Measurements from ENCODE around the gene GPR87.

The GPR87 gene

GRCh38 chr3:151285940-151286339 lies 30.7 kb downstream of the GPR87 start:
- no peaks in the 10 kb centered on the region for H3K9me3 Mint-ChIP-seq
- no peaks in the 10 kb centered on the region for H3K36me3 Mint-ChIP-seq
- peaks cover 31% of the 10 kb centered on the region for H3K4me1 Mint-ChIP-seq
- CTCF ChIA-PET, result interaction anchor here (0.8 to 2.0 kb wide), 6 partner anchors 19 to 552 kb away, joined by 3 to 9 read pairs (median 4); no protein-coding TSS in a partner anchor
- no peaks in the 10 kb centered on the region for H3K27me3 Mint-ChIP-seq
- DNase-seq, result no peak
- H3K27ac Mint-ChIP-seq, result no peak overlapping the region
- H3K4me3 Mint-ChIP-seq, result no peak overlapping the region

- no peak overlapping the region for H3K4me3 Mint-ChIP-seq
- no peaks in the 10 kb centered on the region for H3K36me3 Mint-ChIP-seq
- peak; percentile 31 for DNase-seq
- CTCF ChIA-PET, result interaction anchor here (0.7 to 2.2 kb wide), 10 partner anchors 15 to 138 kb away, joined by 3 to 29 read pairs (median 4); no protein-coding TSS in a partner anchor
- H3K9me3 Mint-ChIP-seq, result no peaks in the 10 kb centered on the region
- H3K27me3 Mint-ChIP-seq, result no peaks in the 10 kb centered on the region
- H3K4me1 Mint-ChIP-seq, result peaks cover 40% of the 10 kb centered on the region
- H3K27ac Mint-ChIP-seq, result peak overlapping the region; percentile 78
Observed at GRCh38 chr3:151283907-151284461, 32.6 kb downstream of the GPR87 start.

DNA sequence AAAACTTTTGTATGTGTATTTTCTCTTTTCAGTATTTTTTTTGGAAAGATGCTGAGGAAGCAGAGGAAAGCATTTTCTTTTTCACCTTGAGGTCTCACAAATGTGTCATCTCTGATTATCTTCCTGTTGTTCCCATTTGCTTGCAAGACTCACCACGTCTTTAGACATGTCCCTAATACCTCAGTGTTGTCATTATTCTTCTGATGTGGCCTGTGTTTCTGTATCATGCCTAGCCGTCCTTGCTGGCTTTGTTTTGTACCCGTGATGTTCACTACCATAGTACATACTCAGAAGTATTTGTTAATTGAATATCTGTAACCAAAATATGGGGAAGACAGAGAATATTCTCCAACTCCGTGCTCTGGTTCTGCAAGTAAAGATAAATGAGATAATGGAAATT lies 33.2 kb downstream of the GPR87 start:
- Mint-ChIP-seq H3K4me1 (peaks cover 46% of the 10 kb centered on the region), H3K9me3 (no peaks in the 10 kb centered on the region), H3K4me3 (no peak overlapping the region), H3K36me3 (no peaks in the 10 kb centered on the region), H3K27me3 (no peaks in the 10 kb centered on the region), H3K27ac (peak overlapping the region; percentile 72)
- no peak for DNase-seq
- CTCF ChIA-PET, result interaction anchor here (1.0 to 2.2 kb wide), 5 partner anchors 15 to 114 kb away, joined by 3 to 29 read pairs (median 6); no protein-coding TSS in a partner anchor

DNA sequence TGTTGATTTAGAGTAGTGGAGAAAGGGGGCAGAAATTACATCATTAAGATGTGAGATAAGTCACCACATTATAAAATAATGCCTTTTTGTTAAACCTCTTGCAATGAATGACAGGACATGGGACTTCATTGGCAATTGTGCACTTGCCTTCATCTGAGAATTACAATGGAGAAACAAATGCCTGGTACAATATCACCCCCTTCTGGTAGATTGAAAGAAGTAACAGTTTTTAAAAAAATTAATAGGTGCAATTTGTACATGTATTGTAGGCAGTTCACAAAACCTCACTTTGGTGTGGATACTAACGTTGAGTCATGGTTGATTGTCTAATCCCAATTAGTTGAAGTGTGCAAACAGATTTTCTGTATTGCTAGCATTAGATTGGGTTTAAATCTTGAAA lies 33.7 kb downstream of the GPR87 start:
- no peak for DNase-seq
- Mint-ChIP-seq H3K4me1 (peaks cover 51% of the 10 kb centered on the region), H3K4me3 (no peak overlapping the region), H3K27me3 (no peaks in the 10 kb centered on the region), H3K27ac (peak overlapping the region; percentile 72), H3K9me3 (no peaks in the 10 kb centered on the region), H3K36me3 (no peaks in the 10 kb centered on the region)
- CTCF ChIA-PET, result interaction anchor here (0.8 to 8.3 kb wide), 13 partner anchors 14 to 556 kb away, joined by 3 to 201 read pairs (median 4); no protein-coding TSS in a partner anchor

DNA sequence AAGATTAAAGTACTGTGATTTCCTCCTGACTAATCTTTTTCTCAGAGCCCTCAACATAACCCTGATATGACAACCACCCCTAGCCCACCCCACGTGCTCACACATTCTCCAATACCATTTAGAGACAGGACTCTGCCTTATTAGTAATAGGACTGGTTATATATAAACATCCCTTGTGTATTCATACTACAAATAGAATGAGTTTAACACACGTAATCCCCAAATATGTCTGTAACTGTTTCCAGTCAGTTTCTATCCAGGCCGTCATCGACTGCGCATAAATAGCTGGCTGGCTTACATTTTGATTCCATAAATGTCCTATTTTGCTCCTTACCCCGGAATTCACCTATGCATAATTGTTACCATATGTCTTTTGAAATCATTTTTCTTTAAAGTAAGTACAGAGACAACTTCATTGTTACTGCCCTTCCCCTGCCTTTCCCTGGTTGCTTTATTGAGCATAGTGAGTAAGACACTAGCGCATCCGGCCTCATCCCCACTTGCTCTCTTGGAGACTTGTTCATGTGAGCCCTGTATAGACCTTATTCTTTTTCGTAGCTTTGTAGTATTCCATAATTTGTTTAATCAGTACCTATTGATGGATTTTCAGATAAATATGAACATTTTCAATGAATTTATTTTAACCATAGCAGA lies 34.8 kb downstream of the GPR87 start:
- CTCF ChIA-PET, result interaction anchor here (0.8 to 8.3 kb wide), 16 partner anchors 13 to 557 kb away, joined by 3 to 201 read pairs (median 4); no protein-coding TSS in a partner anchor
- no peaks in the 10 kb centered on the region for H3K9me3 Mint-ChIP-seq
- no peak overlapping the region for H3K27ac Mint-ChIP-seq
- no peaks in the 10 kb centered on the region for H3K36me3 Mint-ChIP-seq
- no peak for DNase-seq
- H3K4me1 Mint-ChIP-seq, result peaks cover 57% of the 10 kb centered on the region
- no peak overlapping the region for H3K4me3 Mint-ChIP-seq
- no peaks in the 10 kb centered on the region for H3K27me3 Mint-ChIP-seq

GRCh38 chr3:151278230-151278629 lies 38.4 kb downstream of the GPR87 start, which contains the start of gene P2RY14:
Gene P2RY14, minus strand, starts transcription at chr3:151278542. Its CDS starts 64,226 bp downstream, at chr3:151214316.
- Mint-ChIP-seq H3K27me3 (no peaks in the 10 kb centered on the region), H3K27ac (peak within 1 kb of the TSS; percentile 56), H3K4me3 (peak within 1 kb of the TSS; percentile 32), H3K36me3 (no peaks in the 10 kb centered on the region), H3K4me1 (peaks cover 58% of the 10 kb centered on the region), H3K9me3 (no peaks in the 10 kb centered on the region)
- no peak for DNase-seq
- CTCF ChIA-PET, result interaction anchor here (0.7 to 8.3 kb wide), 11 partner anchors 10 to 490 kb away, joined by 3 to 201 read pairs (median 5); no protein-coding TSS in a partner anchor

GRCh38 chr3:151276687-151277042 lies 40.0 kb downstream of the GPR87 start:
- Mint-ChIP-seq H3K4me1 (peaks cover 48% of the 10 kb centered on the region), H3K27ac (peak overlapping the region; percentile 86), H3K36me3 (no peaks in the 10 kb centered on the region), H3K9me3 (no peaks in the 10 kb centered on the region), H3K4me3 (peak overlapping the region; percentile 25), H3K27me3 (no peaks in the 10 kb centered on the region)
- CTCF ChIA-PET, result interaction anchor here (0.6 to 8.3 kb wide), 4 partner anchors 20 to 107 kb away, joined by 3 to 167 read pairs (median 4); no protein-coding TSS in a partner anchor
- peak; percentile 47 for DNase-seq

GRCh38 chr3:151276038-151276686 lies 40.5 kb downstream of the GPR87 start:
- peak overlapping the region; percentile 86 for H3K27ac Mint-ChIP-seq
- CTCF ChIA-PET, result interaction anchor here (0.6 to 8.3 kb wide), 6 partner anchors 42 to 107 kb away, joined by 3 to 167 read pairs (median 4); no protein-coding TSS in a partner anchor
- no peaks in the 10 kb centered on the region for H3K27me3 Mint-ChIP-seq
- H3K9me3 Mint-ChIP-seq, result no peaks in the 10 kb centered on the region
- DNase-seq, result no peak
- no peaks in the 10 kb centered on the region for H3K36me3 Mint-ChIP-seq
- H3K4me1 Mint-ChIP-seq, result peaks cover 48% of the 10 kb centered on the region
- no peak overlapping the region for H3K4me3 Mint-ChIP-seq

DNA sequence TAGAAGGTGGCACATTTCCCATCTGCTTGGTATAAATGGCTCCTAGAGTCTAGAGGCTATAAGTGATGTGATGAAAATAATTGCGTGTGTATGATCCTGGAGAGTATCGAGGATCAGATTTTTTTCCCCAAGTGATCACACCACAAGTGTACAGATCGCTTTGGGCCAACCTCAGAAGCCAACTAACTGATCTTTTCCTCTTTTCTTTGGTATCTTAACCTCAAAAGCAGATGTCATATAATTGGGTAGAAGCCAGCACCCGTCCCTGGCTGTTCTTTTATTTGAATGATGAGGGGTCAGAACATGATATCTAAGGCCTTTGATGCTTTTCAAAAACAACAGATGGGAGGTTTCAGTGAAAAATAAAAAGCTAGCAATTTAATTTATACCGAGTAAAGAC lies 41.5 kb downstream of the GPR87 start:
- no peak overlapping the region for H3K27ac Mint-ChIP-seq
- peaks cover 51% of the 10 kb centered on the region for H3K4me1 Mint-ChIP-seq
- no peaks in the 10 kb centered on the region for H3K9me3 Mint-ChIP-seq
- no peaks in the 10 kb centered on the region for H3K36me3 Mint-ChIP-seq
- H3K4me3 Mint-ChIP-seq, result no peak overlapping the region
- no peak for DNase-seq
- no peaks in the 10 kb centered on the region for H3K27me3 Mint-ChIP-seq
- CTCF ChIA-PET, result interaction anchor here (0.9 to 8.3 kb wide), 5 partner anchors 47 to 106 kb away, joined by 3 to 167 read pairs (median 4); no protein-coding TSS in a partner anchor

DNA sequence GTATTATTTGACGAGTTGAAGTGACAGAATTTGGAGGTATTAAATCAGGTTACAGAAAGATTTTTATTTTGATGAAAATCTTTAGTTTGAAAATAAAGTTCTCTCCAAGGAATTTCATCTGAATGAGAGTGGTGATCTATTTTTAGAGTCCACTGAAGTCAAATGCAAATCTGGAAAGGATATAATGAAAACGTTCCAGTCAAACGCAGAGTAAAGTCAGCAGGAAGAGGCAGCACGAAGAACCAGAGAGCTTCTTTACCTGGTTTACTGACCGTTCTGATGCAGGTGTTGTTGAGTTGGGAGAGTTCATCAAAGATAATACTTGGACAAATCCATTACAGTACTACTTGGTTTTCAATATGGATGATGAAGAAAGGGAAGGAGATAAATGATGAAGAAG lies 47.0 kb downstream of the GPR87 start:
- Mint-ChIP-seq H3K27me3 (peaks cover 11% of the 10 kb centered on the region), H3K4me3 (no peak overlapping the region), H3K27ac (no peak overlapping the region), H3K9me3 (no peaks in the 10 kb centered on the region), H3K4me1 (peaks cover 27% of the 10 kb centered on the region), H3K36me3 (no peaks in the 10 kb centered on the region)
- DNase-seq, result no peak
- CTCF ChIA-PET, result interaction anchor here (4.4 kb wide), 1 partner anchor 42 kb away, joined by 31 read pairs; no protein-coding TSS in a partner anchor

- no peaks in the 10 kb centered on the region for H3K36me3 Mint-ChIP-seq
Observed at GRCh38 chr3:151268267-151269235, 48.1 kb downstream of the GPR87 start.

DNA sequence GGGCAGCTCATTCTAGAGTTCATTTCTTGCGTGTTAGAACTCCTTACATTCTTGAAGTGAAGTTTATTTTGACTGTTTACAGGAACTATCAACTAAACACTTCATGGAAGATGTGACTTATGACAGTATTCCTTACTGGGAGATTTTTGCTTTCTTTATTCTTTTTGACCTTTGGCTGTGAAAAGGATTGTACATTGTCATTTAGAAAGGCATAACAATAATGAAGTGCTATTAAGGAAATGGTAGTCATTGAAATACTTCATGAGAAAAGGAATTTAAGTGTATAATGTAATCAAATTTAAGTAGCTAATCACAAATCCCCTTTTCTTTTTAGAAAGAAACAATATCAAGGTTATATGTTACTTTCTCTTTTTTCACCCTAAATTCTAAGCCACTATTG lies 49.6 kb downstream of the GPR87 start:
- no peaks in the 10 kb centered on the region for H3K9me3 Mint-ChIP-seq
- CTCF ChIA-PET, result interaction anchor here (0.9 to 4.4 kb wide), 5 partner anchors 14 to 60 kb away, joined by 3 to 31 read pairs (median 5); no protein-coding TSS in a partner anchor
- H3K27me3 Mint-ChIP-seq, result peaks cover 12% of the 10 kb centered on the region
- H3K27ac Mint-ChIP-seq, result no peak overlapping the region
- no peak overlapping the region for H3K4me3 Mint-ChIP-seq
- no peak for DNase-seq
- peaks cover 24% of the 10 kb centered on the region for H3K4me1 Mint-ChIP-seq
- H3K36me3 Mint-ChIP-seq, result no peaks in the 10 kb centered on the region

More at GRCh38 chr3:151268267-151269235, 48.1 kb downstream of the GPR87 start:
- H3K4me1 Mint-ChIP-seq, result peaks cover 24% of the 10 kb centered on the region
- H3K27ac Mint-ChIP-seq, result peak overlapping the region; percentile 86
- H3K9me3 Mint-ChIP-seq, result no peaks in the 10 kb centered on the region
- peak overlapping the region; percentile 5 for H3K4me3 Mint-ChIP-seq
- H3K27me3 Mint-ChIP-seq, result peaks cover 12% of the 10 kb centered on the region
- CTCF ChIA-PET, result interaction anchor here (0.9 to 4.4 kb wide), 9 partner anchors 9 to 101 kb away, joined by 3 to 31 read pairs (median 3); partner anchors contain the start of gene P2RY14
- DNase-seq, result peak; percentile 59

DNA sequence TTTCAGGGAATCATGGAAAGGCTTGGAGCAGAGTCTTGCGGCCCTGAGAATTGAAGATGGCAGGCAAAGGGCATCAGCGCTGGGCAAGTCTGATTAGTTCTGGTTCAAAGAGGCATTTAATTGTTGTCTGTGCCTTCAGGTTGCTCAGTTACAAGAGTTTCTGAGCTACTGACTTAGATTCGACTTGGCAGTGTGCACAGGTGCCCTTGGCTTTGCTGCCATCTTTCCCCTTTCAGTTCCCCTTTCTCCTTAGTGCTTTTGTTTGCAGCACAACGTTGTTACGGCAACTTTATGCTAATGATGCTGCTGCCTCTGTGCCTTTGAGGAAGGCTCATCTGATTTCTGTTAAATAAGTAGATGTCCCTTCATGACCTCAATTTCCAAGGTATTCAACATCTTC lies 50.8 kb downstream of the GPR87 start:
- H3K9me3 Mint-ChIP-seq, result no peaks in the 10 kb centered on the region
- H3K4me1 Mint-ChIP-seq, result peaks cover 24% of the 10 kb centered on the region
- CTCF ChIA-PET, result interaction anchor here (1.9 to 3.7 kb wide), 2 partner anchors 36 to 61 kb away, joined by 5 to 17 read pairs; no protein-coding TSS in a partner anchor
- no peak for DNase-seq
- H3K4me3 Mint-ChIP-seq, result no peak overlapping the region
- peaks cover 12% of the 10 kb centered on the region for H3K27me3 Mint-ChIP-seq
- H3K27ac Mint-ChIP-seq, result no peak overlapping the region
- no peaks in the 10 kb centered on the region for H3K36me3 Mint-ChIP-seq
